K562 (cell line): ENCODE measurements around the gene IGFALS. TPM values are rescaled to one million over a fixed set of nuclear protein-coding genes. Genes with fewer than 3 reads are reported as not detected.

ENCODE experiments used
- ARID2 ChIP-seq: fragments of 450-650 bp; IDR thresholded peaks from 2 replicates; pipeline ENCODE4 v1.6.1; 2017; ENCODE audit warnings: antibody characterized with exemption, mild to moderate bottlenecking
- BHLHE40 ChIP-seq: IDR thresholded peaks from 2 replicates; pipeline ENCODE4 v1.6.1; 2011; ENCODE audit warnings: low read length, improper control_type of control experiment
- CCAR2 ChIP-seq: fragments of 200-400 bp; formaldehyde crosslinking; IDR thresholded peaks from 2 replicates; pipeline ENCODE4 v1.6.1; 2017; ENCODE audit warnings: mild to moderate bottlenecking, low read depth, low read length
- DDX20 ChIP-seq: fragments of 450-650 bp; IDR thresholded peaks from 2 replicates; pipeline ENCODE4 v1.6.1; 2016; ENCODE audit warnings: missing genetic modification characterization, low read depth, mild to moderate bottlenecking, missing compliant biosample characterization, moderate library complexity
- E2F3 ChIP-seq: fragments of 250-450 bp; sonication (Bioruptor Pico); IDR thresholded peaks from 2 replicates; pipeline ENCODE4 v1.4.0; 2020; ENCODE audit warnings: mild to moderate bottlenecking
- GATA2 ChIP-seq: sonication (generic); formaldehyde crosslinking; IDR thresholded peaks from 2 replicates; pipeline ENCODE4 v1.4.0; 2020; ENCODE audit warnings: mild to moderate bottlenecking, missing genetic modification reagents
- IFI16 ChIP-seq: fragments of 250-450 bp; sonication (Bioruptor Pico); IDR thresholded peaks from 2 replicates; pipeline ENCODE4 v2.1.2; 2022; ENCODE audit warnings: mild to moderate bottlenecking, inconsistent platforms
- POLR2B ChIP-seq: fragments of 450-650 bp; IDR thresholded peaks from 2 replicates; pipeline ENCODE4 v1.6.1; 2018; ENCODE audit warnings: low read depth; ENCODE audit not compliant: partially characterized antibody
- SRSF3 ChIP-seq: fragments of 200-400 bp; formaldehyde crosslinking; IDR thresholded peaks from 2 replicates; pipeline ENCODE4 v1.6.1; 2016; ENCODE audit warnings: mild to moderate bottlenecking, low read length, moderate library complexity; ENCODE audit not compliant: insufficient read depth
- ZEB2 ChIP-seq: fragments of 450-650 bp; IDR thresholded peaks from 2 replicates; pipeline ENCODE4 v1.6.1; 2016
- ZFP36 ChIP-seq: fragments of 150-350 bp; IDR thresholded peaks from 2 replicates; pipeline ENCODE4 v1.6.1; 2018; ENCODE audit warnings: low read length, low read depth; ENCODE audit not compliant: partially characterized antibody
- ZNF444 ChIP-seq: fragments of 250-450 bp; sonication (Bioruptor Pico); IDR thresholded peaks from 2 replicates; pipeline ENCODE4 v1.4.0; 2020; ENCODE audit warnings: mild to moderate bottlenecking, moderate library complexity
- polyA plus RNA-seq, 8 experiments: library from polyadenylated mRNA; depleted of rRNA in 4 of 8; stranded (reverse) in 5 of 8; unstranded in 3 of 8; fragments of >200 nt; fragmentation: Nextera tagmentation in 2 of 8; fragmentation: Illumina TruSeq in 1 of 8; extraction: Ambion mirVana in 2 of 8; extraction: Trizol in 1 of 8; gene quantifications; 2 replicates each; pipeline versions ENCODE4 v1.2.1 to v1.2.3, GENCODE V29; 2011 to 2014; ENCODE audit warnings: inconsistent platforms in 1 of 8, missing spikeins in 1 of 8
- total RNA-seq, 7 experiments: library from RNA; depleted of rRNA in 6 of 7; stranded (reverse); fragments of >200 nt in 6 of 7; fragmentation: Illumina TruSeq in 2 of 7; extraction: Trizol in 2 of 7; gene quantifications; 2 replicates each; pipeline versions ENCODE4 v1.2.1 to v1.2.3, GENCODE V29; 2011 to 2021; ENCODE audit warnings: low replicate concordance in 1 of 7
- TF ChIP-seq, protein P1 (sequence below): sonication (generic); formaldehyde crosslinking; IDR thresholded peaks from 2 replicates; pipeline ENCODE4 v1.9.0; 2022; ENCODE audit warnings: mild to moderate bottlenecking, missing genetic modification reagents
- TF ChIP-seq, protein P2 (sequence below): fragments of 450-650 bp; formaldehyde crosslinking; IDR thresholded peaks from 2 replicates; pipeline ENCODE4 v1.4.0; 2020; ENCODE audit warnings: mild to moderate bottlenecking, moderate library complexity
- TF ChIP-seq, protein P3 (sequence below), 3 experiments: fragments of 200-800 bp in 1 of 3; sonication (Bioruptor generic) in 1 of 3; sonication (generic) in 1 of 3; formaldehyde crosslinking in 1 of 3; IDR thresholded peaks; 2 replicates each; pipeline versions ENCODE4 v1.6.1 to v1.8.0; 2016 to 2022; ENCODE audit warnings: mild to moderate bottlenecking in 2 of 3, missing compliant biosample characterization in 2 of 3, missing genetic modification characterization in 2 of 3, missing genetic modification reagents in 1 of 3
- TF ChIP-seq, protein P4 (sequence below): fragments of 250-450 bp; sonication (Bioruptor Pico); IDR thresholded peaks from 2 replicates; pipeline ENCODE4 v1.8.0; 2021; ENCODE audit warnings: mild to moderate bottlenecking, moderate library complexity
- TF ChIP-seq, protein P5 (sequence below): fragments of 450-650 bp; formaldehyde crosslinking; conservative IDR thresholded peaks from 2 replicates; pipeline ENCODE4 v1.4.0; 2022; ENCODE audit warnings: mild to moderate bottlenecking, missing genetic modification characterization
- TF ChIP-seq, protein P6 (sequence below): fragments of 150-350 bp; IDR thresholded peaks from 2 replicates; pipeline ENCODE4 v1.6.1; 2014; ENCODE audit warnings: low read depth, mild to moderate bottlenecking, low read length, borderline replicate concordance

IGFALS gene
- total and polyA plus RNA-seq, 9 of the 15 experiments (the other 6 are each of a cell fraction or from before 2014, with no cell fraction given) = not detected

DNA sequence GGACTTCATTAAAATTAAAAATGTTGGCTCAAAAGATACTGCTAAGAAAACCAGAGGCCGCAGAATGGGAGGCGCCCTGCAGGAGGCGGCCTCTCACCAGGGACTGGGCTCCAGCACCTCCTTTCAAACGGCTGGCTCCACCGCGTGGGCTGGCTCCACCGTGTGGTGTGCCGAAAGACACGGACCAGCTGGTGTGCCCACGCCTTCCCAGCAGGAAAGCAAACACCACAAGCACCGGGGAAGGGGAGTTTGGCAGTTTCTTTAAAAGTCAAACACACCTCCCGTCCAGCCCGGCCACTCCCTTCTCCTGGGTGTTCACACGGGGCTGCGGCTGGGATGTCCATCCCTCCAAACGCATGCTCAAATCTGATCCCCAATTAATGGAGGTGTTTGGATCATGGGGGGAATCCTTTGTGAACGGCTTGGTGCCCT lies 19.2 kb upstream of the IGFALS start (continued):
- TF ChIP-seq IFI16 (no peak), GATA2 (no peak), BHLHE40 (0 out of 2 replicates have a peak, but pooled peaks have one; percentile 30), ZFP36 (peak; percentile 6), ZEB2 (no peak), ARID2 (no peak), ZNF444 (CRISPR knock-in tag) (no peak), CCAR2 (no peak), SRSF3 (no peak), POLR2B (no peak), E2F3 (CRISPR knock-in tag) (no peak), DDX20 (no peak)
- TF ChIP-seq, protein P1, sequence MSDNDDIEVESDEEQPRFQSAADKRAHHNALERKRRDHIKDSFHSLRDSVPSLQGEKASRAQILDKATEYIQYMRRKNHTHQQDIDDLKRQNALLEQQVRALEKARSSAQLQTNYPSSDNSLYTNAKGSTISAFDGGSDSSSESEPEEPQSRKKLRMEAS (CRISPR knock-in tag) = peak; percentile 90
- TF ChIP-seq, protein P2, sequence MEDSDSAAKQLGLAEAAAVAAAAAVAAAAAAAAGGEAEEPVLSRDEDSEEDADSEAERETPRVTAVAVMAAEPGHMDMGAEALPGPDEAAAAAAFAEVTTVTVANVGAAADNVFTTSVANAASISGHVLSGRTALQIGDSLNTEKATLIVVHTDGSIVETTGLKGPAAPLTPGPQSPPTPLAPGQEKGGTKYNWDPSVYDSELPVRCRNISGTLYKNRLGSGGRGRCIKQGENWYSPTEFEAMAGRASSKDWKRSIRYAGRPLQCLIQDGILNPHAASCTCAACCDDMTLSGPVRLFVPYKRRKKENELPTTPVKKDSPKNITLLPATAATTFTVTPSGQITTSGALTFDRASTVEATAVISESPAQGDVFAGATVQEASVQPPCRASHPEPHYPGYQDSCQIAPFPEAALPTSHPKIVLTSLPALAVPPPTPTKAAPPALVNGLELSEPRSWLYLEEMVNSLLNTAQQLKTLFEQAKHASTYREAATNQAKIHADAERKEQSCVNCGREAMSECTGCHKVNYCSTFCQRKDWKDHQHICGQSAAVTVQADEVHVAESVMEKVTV (CRISPR knock-in tag) = peak; percentile 47
- TF ChIP-seq, protein P3, sequence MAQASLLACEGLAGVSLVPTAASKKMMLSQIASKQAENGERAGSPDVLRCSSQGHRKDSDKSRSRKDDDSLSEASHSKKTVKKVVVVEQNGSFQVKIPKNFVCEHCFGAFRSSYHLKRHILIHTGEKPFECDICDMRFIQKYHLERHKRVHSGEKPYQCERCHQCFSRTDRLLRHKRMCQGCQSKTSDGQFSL (CRISPR knock-in tag; IDR thresholded peaks at IDR 0.05) = no peak
- TF ChIP-seq, protein P3 (tag; IDR thresholded peaks at IDR 0.05) = no peak
- TF ChIP-seq, protein P4, sequence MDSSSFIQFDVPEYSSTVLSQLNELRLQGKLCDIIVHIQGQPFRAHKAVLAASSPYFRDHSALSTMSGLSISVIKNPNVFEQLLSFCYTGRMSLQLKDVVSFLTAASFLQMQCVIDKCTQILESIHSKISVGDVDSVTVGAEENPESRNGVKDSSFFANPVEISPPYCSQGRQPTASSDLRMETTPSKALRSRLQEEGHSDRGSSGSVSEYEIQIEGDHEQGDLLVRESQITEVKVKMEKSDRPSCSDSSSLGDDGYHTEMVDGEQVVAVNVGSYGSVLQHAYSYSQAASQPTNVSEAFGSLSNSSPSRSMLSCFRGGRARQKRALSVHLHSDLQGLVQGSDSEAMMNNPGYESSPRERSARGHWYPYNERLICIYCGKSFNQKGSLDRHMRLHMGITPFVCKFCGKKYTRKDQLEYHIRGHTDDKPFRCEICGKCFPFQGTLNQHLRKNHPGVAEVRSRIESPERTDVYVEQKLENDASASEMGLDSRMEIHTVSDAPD (CRISPR knock-in tag) = no peak
- TF ChIP-seq, protein P5, sequence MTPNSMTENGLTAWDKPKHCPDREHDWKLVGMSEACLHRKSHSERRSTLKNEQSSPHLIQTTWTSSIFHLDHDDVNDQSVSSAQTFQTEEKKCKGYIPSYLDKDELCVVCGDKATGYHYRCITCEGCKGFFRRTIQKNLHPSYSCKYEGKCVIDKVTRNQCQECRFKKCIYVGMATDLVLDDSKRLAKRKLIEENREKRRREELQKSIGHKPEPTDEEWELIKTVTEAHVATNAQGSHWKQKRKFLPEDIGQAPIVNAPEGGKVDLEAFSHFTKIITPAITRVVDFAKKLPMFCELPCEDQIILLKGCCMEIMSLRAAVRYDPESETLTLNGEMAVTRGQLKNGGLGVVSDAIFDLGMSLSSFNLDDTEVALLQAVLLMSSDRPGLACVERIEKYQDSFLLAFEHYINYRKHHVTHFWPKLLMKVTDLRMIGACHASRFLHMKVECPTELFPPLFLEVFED (CRISPR knock-in tag) = no peak
- TF ChIP-seq, protein P6, sequence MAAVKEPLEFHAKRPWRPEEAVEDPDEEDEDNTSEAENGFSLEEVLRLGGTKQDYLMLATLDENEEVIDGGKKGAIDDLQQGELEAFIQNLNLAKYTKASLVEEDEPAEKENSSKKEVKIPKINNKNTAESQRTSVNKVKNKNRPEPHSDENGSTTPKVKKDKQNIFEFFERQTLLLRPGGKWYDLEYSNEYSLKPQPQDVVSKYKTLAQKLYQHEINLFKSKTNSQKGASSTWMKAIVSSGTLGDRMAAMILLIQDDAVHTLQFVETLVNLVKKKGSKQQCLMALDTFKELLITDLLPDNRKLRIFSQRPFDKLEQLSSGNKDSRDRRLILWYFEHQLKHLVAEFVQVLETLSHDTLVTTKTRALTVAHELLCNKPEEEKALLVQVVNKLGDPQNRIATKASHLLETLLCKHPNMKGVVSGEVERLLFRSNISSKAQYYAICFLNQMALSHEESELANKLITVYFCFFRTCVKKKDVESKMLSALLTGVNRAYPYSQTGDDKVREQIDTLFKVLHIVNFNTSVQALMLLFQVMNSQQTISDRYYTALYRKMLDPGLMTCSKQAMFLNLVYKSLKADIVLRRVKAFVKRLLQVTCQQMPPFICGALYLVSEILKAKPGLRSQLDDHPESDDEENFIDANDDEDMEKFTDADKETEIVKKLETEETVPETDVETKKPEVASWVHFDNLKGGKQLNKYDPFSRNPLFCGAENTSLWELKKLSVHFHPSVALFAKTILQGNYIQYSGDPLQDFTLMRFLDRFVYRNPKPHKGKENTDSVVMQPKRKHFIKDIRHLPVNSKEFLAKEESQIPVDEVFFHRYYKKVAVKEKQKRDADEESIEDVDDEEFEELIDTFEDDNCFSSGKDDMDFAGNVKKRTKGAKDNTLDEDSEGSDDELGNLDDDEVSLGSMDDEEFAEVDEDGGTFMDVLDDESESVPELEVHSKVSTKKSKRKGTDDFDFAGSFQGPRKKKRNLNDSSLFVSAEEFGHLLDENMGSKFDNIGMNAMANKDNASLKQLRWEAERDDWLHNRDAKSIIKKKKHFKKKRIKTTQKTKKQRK = no peak
